Esophagus squamous epithelium (tissue), 5 donors: Measurements from ENCODE around the gene TNP1. TPM values are rescaled to one million over a fixed set of nuclear protein-coding genes. Genes with fewer than 3 reads are reported as not detected.

ENCODE experiments used
- DNase-seq: peaks from one replicate; lab custom pipeline; 2025; lab: John Stamatoyannopoulos, UW
- H3K27ac ChIP-seq, 4 donors: fragments of 200-600 bp; sonication (generic); one replicate each; pipeline ENCODE4 v1.5.1; 2016 to 2019; ENCODE audit warnings: mild to moderate bottlenecking in 1 of 4
- H3K27me3 ChIP-seq, 4 donors: fragments of 200-600 bp; sonication (generic); 1 replicate in 3 of 4; 2 replicates in 1 of 4; pipeline versions ENCODE4 v1.5.1 to v1.6.0; 2017 to 2021; ENCODE audit warnings: antibody characterized with exemption in 1 of 4
- H3K36me3 ChIP-seq, 3 donors: fragments of 200-600 bp; sonication (generic); one replicate each; pipeline ENCODE4 v1.5.1; 2016 to 2019
- H3K4me1 ChIP-seq, 3 donors: fragments of 200-600 bp; sonication (generic); one replicate each; pipeline ENCODE4 v1.5.1; 2017 to 2019
- H3K4me3 ChIP-seq, 4 donors: fragments of 200-600 bp; sonication (generic); 1 replicate in 3 of 4; 2 replicates in 1 of 4; pipeline ENCODE4 v1.5.1; 2016 to 2019; ENCODE audit warnings: mild to moderate bottlenecking in 2 of 4, moderate library complexity in 1 of 4
- H3K9me3 ChIP-seq, 3 donors: fragments of 200-600 bp; sonication (generic); one replicate each; pipeline ENCODE4 v1.5.1; 2016 to 2019
- POLR2A ChIP-seq, 4 donors: fragments of 450-650 bp; IDR thresholded peaks; one replicate each; pipeline ENCODE4 v1.6.1; 2017; ENCODE audit warnings: antibody characterized with exemption in 4 of 4, mild to moderate bottlenecking in 4 of 4, moderate library complexity in 3 of 4
- WGBS, 2 donors: methylation state at CpG; one replicate each; pipeline ENCODE4 v1.1.5; 2018; 5-methylcytosine and 5-hydroxymethylcytosine counted together
- intact Hi-C: fragments of 100-400 bp; cut with DNase I; formaldehyde crosslinking; loops from one replicate; pipeline ENCODE4 v1.15.0; 2022
- total RNA-seq, 4 donors: library from RNA; depleted of rRNA; stranded (reverse); fragments of >200 nt; gene quantifications; one replicate each; pipeline ENCODE4 v1.1.0, GENCODE V29; 2016
- TF ChIP-seq, protein P1 (sequence below), 6 experiments: fragments of 450-650 bp in 4 of 6; fragments of 200-600 bp in 2 of 6; sonication (generic) in 2 of 6; IDR thresholded peaks; one replicate each; pipeline ENCODE4 v1.5.1; 2016 to 2019; ENCODE audit warnings: antibody characterized with exemption in 6 of 6, mild to moderate bottlenecking in 4 of 6, moderate library complexity in 4 of 6
- donor health status: DM: yes; HTN: yes; CAD: no.

The TNP1 gene
- total RNA-seq, 4 donors from 2014 or later, result not detected

GRCh38 chr2:216903470-216903869, 43.6 kb upstream of the TNP1 start:
- no peak for TF ChIP-seq POLR2A (IDR thresholded peaks at IDR 0.05)
- TF ChIP-seq, protein P1, sequence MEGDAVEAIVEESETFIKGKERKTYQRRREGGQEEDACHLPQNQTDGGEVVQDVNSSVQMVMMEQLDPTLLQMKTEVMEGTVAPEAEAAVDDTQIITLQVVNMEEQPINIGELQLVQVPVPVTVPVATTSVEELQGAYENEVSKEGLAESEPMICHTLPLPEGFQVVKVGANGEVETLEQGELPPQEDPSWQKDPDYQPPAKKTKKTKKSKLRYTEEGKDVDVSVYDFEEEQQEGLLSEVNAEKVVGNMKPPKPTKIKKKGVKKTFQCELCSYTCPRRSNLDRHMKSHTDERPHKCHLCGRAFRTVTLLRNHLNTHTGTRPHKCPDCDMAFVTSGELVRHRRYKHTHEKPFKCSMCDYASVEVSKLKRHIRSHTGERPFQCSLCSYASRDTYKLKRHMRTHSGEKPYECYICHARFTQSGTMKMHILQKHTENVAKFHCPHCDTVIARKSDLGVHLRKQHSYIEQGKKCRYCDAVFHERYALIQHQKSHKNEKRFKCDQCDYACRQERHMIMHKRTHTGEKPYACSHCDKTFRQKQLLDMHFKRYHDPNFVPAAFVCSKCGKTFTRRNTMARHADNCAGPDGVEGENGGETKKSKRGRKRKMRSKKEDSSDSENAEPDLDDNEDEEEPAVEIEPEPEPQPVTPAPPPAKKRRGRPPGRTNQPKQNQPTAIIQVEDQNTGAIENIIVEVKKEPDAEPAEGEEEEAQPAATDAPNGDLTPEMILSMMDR (IDR thresholded peaks at IDR 0.05), result no peak
- H3K4me3 ChIP-seq, result no peak overlapping the region
- H3K36me3 ChIP-seq, result no peaks in the 10 kb centered on the region
- H3K27me3 ChIP-seq, result no peaks in the 10 kb centered on the region
- no peak for DNase-seq
- H3K27ac ChIP-seq, result no peak overlapping the region
- whole genome bisulfite sequencing, 2 donors, result 88 to 90% methylated on average over 3 of the region's 3 CpGs
- intact Hi-C loops, result no loop called here
- no peaks in the 10 kb centered on the region for H3K4me1 ChIP-seq
- peaks cover 0 to 21% (median 15%) of the 10 kb centered on the region in 3 donors for H3K9me3 ChIP-seq

DNA sequence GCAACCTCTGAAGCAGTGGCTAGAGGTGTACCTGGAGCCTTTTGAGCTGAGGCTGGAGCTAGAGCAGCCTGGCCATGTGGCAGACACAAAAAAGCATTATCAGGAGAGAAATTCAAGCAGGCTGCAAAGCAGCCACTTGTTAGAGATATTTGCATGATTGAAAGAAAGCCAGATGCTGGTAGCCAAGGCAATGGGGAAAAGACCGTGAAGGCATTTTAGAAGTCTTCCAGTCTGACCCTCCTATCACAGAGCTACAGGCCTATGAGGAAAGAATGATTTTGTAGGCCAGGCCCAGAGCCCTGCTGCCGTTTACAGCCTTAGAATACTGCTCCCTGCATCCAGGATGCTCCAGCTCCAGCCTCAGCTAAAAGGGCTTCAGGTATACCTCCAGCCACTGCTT, 41.4 kb upstream of the TNP1 start:
- Histone ChIP-seq H3K27ac (no peak overlapping the region), H3K36me3 (no peaks in the 10 kb centered on the region), H3K9me3 (peaks cover 0 to 21% (median 15%) of the 10 kb centered on the region in 3 donors), H3K4me1 (no peaks in the 10 kb centered on the region), H3K4me3 (no peak overlapping the region), H3K27me3 (no peaks in the 10 kb centered on the region)
- TF ChIP-seq, protein P1 (IDR thresholded peaks at IDR 0.05), result no peak
- TF ChIP-seq POLR2A (IDR thresholded peaks at IDR 0.05), result no peak
- intact Hi-C loops, result no loop called here
- WGBS, 2 donors, result 72 to 100% methylated on average over 1 to 2 of the region's 2 CpGs
- no peak for DNase-seq

DNA sequence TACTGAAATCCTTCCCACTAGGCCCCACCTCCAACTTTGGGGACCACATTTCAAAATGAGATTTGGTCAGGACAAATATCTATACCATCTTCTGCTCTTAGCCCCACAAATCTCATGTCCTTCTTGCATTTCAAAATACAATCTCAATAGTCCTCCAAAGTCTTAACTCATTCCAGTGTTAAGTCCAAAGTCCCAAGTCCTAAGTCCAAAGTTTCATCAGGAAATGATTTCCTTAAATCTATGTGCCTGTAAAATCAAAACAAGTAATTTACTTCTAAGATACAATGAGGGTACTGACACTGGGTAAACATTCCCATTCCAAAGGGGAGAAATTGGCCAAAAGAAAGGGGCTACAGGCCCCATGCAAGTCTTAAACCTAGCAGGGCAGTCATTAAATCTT, 40.5 kb upstream of the TNP1 start:
- intact Hi-C loops, result no loop called here
- no peak for DNase-seq
- Histone ChIP-seq H3K4me1 (no peaks in the 10 kb centered on the region), H3K27me3 (no peaks in the 10 kb centered on the region), H3K36me3 (no peaks in the 10 kb centered on the region), H3K27ac (no peak overlapping the region), H3K4me3 (no peak overlapping the region), H3K9me3 (peaks cover 0 to 21% (median 15%) of the 10 kb centered on the region in 3 donors)
- TF ChIP-seq, protein P1 (IDR thresholded peaks at IDR 0.05), result no peak

- H3K36me3 ChIP-seq, result no peaks in the 10 kb centered on the region
- H3K4me3 ChIP-seq, result no peak overlapping the region
- H3K4me1 ChIP-seq, result no peaks in the 10 kb centered on the region
- H3K9me3 ChIP-seq, result peaks cover 0 to 12% (median 11%) of the 10 kb centered on the region in 3 donors
- no peak overlapping the region for H3K27ac ChIP-seq
- intact Hi-C loops, result no loop called here
- 70 to 88% methylated on average over 2 of the region's 2 CpGs for WGBS, 2 donors
- H3K27me3 ChIP-seq, result no peaks in the 10 kb centered on the region
- no peak for DNase-seq
- TF ChIP-seq, protein P1 (IDR thresholded peaks at IDR 0.05), result no peak
- TF ChIP-seq POLR2A (IDR thresholded peaks at IDR 0.05), result no peak
Observed at GRCh38 chr2:216897561-216898203, 37.8 kb upstream of the TNP1 start.

DNA sequence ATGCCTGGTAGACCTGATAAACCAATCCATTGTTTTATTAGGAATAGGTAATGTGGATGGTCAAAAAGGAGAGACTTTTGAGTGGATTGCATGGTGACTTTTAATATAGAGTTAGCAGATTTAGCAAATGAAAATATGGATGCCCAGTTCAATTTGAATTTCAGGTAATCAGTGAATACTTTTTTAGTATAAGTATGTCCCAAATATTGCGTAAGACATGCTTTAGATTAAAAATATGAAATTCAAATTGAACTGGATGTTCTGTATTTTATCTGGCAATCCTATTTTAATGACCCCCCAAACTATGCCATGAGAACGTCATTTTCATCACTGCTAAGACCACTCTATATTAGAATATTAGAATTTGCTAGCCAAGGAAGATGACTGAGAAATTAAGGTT, 30.3 kb upstream of the TNP1 start:
- H3K27ac ChIP-seq, result no peak overlapping the region
- H3K4me3 ChIP-seq, result no peak overlapping the region
- no peaks in the 10 kb centered on the region for H3K9me3 ChIP-seq
- WGBS, 2 donors, result 82 to 84% methylated on average over 2 of the region's 2 CpGs
- peaks cover 0 to 9% (median 0%) of the 10 kb centered on the region in 3 donors for H3K4me1 ChIP-seq
- TF ChIP-seq, protein P1 (IDR thresholded peaks at IDR 0.05), result no peak
- TF ChIP-seq POLR2A (IDR thresholded peaks at IDR 0.05), result no peak
- H3K27me3 ChIP-seq, result peaks cover 0 to 9% (median 0%) of the 10 kb centered on the region in 4 donors
- intact Hi-C loops, result no loop called here
- no peaks in the 10 kb centered on the region for H3K36me3 ChIP-seq
- DNase-seq, result no peak
